Activated naive CD4-positive, alpha-beta T cell (primary cell): ENCODE data around the gene ARHGAP10.
A peak's percentile ranks its signal among the peaks of the same experiment; 100 is the strongest.

ENCODE experiments used
- DNase-seq, 4 experiments: peaks; one replicate each; lab custom pipeline; 2025; lab: John Stamatoyannopoulos, UW

The ARHGAP10 gene

DNA sequence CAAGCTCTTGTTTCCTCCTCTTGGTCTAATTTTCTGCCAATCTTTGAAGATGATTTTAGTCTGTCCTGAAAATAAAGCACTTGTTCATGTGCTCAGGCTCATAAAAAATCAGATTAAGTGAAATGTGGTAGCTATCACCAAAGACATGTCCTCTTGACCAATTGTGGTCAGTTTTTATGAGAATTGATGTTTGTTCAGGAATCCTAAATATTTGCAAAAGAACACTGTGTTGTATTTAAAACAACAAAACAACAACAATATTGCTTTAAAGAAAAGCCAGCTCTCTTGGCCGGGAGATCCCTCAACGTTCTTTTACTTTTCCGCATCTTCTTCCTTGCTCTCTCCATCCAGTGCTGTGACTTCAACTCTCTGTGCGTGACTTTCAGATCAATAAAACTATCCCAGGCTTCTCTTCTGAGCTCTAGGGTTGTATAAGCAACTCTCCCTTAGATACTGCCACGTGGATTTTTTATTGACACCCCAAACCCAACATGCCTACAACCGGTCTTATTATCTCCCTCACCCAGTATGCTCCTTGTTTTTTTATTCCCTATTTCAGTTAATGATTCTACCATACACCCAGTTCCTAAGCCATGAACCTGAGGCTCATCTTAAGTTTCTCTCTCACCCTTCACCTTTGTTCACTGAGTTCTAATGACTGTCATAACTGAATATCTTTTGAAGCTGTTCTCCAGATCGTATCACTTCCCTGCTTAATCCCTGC is 309.9 kb downstream of the ARHGAP10 start:
- no peak for DNase-seq

DNA sequence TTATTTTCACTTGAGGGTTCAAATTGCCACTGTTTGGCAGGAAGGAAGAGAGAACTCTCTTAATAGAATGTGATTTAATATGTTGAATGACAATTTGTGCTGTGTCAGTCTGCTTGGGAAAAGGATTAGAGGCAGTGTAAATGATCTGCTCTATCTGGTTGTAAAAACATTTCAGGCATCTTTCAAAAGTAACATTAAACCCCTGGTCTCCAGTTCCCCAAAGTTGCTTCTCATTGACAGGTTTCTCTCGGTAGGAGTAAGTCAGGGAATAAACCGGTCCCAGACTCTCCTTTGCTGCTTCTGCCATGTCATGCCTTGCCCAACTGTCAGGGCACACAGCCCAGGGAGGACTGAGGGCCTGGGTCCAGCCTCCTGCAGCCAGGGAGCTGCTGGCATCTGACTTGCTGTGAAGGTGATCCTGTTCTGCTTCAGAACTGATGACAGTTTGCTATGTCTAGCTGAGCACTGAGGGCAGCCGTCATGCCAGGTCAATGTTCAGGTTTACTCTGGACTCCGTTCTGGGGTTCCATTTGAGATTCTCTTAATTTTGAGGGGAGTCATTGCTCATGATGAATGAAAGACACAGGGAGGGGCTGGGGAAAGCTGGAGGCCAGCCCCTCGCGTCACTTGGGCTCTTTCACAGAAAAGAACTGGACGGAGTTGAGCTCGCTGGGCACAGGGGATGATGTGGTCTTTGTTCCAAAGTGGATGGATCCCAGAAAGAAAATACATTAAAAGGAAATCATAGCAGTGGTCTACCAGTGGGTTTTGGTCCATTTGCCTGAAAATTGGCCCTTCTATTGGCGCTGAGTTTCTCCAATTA is 312.4 kb downstream of the ARHGAP10 start:
- DNase-seq, result no peak

DNA sequence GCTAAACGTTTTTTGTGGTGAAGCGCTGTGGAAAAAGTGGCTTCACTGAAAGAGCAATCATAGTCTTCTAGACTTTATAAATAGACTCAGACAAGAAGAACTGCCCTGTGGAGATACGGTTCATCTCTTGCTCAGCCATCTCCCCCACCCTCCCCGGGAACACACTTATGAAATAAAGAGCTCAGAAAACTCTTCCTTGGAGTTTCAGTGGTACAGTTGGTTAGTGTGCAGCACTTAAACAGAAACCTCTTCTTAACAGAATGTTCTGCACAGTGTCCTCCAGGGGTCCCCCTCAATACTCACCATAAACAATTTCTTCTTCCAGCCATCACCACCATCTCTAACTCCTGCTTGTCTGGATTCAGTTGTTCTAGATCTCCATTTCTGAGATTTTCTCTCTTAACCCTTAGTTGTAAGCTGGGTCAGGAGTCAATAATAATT is 313.0 kb downstream of the ARHGAP10 start:
- no peak for DNase-seq

DNA sequence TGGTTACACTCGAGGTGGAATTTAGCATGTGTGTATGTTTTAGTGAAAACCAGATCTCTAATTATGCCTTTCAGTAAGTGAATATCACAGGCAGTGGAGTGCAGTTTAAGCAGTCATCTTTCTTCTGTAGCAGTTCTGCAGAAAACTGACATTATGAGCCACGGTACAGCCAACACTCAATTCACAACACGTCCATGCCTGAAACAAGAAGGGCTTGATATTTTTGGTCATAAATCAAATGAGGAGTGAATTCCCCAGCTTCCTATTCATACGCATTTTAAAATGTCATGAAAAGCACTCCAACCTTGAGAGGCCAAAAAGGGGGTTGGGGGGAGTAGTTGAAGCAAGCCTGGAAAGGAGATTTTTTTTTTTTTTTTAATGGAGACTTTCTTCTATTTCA is 316.7 kb downstream of the ARHGAP10 start:
- DNase-seq, result no peak

DNA sequence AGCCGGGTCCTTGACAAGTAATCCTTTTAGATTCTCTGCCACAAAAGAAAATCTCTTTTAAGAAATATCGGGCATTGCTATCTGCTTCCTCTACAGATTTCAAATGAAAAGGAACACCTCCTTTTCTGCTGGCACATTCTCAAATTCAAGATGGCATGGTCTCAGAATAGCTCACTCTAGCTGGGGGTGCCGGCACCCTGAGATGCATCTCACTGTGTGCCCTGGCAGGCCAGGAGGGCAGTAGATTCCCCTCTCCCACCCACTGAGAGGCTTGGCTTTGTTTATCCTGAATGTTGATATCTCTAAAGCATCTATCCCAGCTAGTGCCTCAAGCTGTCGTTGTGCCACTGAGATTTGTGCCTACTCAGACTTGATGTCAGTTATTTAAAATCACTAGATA is 319.5 kb downstream of the ARHGAP10 start:
- no peak for DNase-seq

DNA sequence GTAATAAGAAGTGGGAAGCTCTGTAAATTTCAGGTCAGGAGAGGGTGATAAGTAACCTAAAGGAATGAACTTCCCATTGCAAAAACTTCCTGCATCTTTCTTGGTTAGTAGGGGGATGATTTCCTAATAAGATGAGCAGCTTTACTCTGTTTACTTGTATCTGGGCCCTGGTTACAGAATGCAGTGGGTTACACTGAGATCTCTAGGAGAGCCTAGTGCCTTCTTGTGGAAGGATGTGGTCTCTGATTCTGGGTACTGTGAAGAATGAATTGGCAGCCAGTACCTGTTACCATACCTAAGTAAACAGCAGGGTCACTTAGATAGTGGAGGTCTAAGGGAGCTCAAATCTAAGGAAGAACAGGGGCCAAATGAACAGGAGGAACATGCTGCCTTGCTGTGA is 320.6 kb downstream of the ARHGAP10 start:
- DNase-seq, result no peak

DNA sequence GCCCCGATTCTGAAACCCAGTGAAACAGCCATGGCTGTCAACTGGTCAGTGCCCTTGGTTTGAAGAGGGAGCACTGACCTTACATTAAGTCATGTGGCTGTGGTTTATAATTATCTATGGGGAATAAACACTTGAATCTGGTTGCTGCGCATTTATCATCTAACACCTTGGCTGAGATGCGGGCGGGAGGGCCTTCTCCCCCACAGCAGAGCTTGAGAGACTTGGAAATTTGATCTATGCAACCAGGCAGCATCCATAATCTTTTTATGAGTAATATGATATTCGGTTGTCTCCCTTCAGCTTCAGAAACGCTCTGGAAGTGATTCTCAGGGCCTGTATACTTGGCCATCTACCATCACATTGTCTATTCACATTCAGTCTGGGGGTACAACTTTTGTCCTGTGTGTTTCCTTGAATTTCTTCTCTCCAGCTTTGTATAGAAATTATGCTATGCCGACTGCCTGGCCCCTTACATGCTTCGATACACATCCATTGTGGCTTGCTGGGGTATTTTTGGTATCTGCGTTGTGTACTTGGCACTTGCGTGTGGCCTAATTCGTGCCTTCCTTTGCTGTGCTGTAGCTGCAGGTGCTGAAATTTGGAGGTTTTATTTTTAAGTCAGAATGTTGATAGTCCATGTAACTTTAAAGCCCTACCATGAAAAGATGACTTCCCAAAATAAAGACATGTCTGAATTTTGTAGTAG is 321.6 kb downstream of the ARHGAP10 start:
- DNase-seq, result no peak

DNA sequence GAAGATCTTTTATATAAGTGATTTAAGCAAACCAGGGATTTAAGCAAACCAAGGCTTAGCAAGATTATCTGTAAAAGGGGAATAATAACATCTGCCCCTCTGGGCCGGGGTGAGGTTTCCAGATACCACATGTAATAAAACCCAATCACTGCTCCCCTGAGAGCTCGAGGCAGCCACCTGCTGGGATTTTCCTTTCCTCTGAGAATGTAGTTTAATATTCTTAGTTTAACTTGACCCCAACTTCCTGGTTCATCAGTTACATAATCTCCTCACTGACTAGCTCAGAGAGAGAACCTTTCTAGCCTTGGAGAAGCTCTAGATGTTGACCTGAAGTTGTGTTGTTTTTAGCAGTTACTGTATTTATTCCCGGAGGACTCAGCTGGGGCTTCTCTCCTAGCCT is 322.4 kb downstream of the ARHGAP10 start:
- no peak for DNase-seq

DNA sequence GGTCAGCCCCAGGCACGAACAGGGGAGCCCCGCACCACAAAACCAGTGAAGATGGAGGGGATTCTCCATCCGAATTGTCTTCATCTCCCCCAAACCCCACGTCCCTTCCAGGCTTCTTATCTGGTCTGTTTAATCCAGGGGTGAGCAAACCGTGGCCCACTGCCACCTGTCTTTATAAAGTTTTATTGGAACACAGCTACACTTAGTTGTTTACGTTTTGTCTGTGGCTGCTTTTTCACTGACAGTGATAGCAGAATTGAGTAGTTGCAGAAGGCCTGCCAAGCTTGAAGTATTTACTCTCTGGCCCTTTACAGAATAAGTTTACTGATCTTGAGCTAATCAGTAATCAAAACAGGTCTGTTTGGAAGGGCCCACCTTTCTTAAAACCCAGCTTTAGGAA is 324.0 kb downstream of the ARHGAP10 start:
- DNase-seq, result no peak

DNA sequence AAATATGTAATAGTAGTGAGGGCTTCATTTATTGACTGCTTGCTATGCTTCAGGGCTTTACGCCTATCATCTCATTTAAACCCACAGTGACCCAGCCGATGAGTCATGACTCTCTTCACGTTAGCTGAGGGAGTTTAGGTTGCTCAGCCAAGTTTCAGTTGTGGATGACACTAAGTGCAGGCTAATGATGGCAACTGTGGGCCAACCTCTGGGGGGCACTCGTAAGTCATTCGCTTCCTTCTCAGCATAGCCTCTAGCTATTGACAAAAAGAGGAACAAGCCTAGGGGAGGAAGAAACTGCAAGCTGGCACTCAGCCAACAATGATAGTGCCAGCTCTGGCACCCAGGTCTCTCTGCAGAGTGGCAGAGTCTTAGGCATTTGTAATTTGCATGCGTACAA is 325.0 kb downstream of the ARHGAP10 start:
- no peak for DNase-seq

DNA sequence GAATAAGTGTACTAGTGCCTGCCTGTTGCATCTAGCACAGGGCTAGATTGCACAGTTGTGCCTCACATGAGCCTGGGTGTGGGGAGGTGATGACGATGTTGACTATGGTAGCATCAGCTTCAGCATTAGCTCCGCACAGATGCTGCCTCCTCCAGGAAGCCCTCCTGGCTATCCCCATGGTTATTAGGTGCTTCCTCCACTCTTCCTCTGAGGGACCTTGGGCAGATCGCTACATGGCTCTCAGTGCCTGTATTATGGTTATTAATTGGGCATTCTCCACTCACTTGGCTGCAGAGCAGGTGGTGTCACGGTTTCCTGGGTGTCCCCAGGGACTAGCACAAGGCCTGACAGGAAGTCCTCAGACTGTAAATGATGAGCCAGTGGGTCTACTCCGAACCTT is 325.6 kb downstream of the ARHGAP10 start:
- DNase-seq, result no peak

DNA sequence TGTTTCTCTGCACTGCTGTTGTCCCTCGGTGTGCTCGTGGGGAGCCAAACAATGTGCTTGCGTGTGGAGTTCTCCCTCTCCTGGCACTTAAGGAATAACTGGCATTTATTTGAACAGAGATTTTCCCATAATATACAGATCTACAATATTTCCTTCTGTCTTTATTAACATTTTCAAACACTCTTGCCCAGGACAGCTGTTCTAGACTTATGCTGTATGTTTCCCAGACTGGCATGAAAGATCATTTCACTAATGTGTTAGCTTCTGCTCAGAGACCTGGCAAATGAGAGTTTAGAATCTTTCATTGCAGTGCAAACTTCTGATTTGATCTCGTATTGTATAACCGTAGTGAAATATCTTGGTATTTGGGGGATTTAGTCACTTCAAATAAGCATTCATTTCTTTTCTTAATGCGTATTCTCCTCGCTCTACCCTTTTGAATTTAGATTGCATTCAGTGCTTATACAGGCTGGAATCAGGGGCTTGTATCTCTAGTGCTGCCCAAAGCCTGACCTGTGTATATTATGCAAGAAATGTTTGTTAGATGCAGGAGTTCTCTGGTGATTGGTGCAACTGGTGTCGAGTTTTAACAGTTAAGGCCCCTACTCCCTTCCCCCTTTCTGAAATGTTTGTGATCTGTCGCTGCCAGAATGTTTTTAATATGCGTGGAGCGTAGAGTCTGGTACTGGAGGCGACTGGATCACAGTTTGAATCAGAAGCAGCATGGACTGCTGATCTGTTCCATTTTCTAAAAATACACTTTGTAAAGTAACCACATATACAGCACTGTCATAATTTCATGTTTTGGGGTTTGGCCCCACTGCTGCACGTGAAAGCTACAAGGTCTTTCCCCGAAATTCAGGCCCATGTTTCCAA is 326.3 kb downstream of the ARHGAP10 start:
- no peak for DNase-seq

DNA sequence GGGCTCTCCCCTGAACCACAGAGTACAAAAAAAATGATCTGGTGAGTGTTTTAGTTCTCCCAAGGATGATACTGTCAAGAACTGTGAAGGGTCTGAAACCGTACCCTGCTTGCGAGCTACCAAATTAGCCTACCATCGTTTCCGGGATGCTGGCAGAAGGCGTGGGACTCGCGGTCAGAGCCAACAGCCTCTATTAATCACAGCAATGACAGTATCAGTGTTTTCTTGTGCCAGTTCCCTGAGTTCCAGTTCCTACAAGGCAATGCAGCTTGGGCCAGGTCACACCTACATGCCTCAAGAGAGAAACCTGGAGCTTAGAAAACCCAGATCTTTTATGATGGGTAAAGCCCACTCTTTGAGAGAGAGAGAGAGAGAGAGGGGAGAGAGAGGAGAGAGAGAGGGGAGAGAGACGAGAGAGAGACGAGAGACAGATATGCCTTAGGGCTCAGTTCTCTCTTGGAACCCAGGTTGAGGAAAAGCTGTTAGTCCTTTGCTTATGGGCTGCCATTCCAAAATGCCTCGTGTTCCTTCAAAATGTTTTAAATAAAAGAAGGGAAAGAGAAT is 327.8 kb downstream of the ARHGAP10 start:
- no peak for DNase-seq

DNA sequence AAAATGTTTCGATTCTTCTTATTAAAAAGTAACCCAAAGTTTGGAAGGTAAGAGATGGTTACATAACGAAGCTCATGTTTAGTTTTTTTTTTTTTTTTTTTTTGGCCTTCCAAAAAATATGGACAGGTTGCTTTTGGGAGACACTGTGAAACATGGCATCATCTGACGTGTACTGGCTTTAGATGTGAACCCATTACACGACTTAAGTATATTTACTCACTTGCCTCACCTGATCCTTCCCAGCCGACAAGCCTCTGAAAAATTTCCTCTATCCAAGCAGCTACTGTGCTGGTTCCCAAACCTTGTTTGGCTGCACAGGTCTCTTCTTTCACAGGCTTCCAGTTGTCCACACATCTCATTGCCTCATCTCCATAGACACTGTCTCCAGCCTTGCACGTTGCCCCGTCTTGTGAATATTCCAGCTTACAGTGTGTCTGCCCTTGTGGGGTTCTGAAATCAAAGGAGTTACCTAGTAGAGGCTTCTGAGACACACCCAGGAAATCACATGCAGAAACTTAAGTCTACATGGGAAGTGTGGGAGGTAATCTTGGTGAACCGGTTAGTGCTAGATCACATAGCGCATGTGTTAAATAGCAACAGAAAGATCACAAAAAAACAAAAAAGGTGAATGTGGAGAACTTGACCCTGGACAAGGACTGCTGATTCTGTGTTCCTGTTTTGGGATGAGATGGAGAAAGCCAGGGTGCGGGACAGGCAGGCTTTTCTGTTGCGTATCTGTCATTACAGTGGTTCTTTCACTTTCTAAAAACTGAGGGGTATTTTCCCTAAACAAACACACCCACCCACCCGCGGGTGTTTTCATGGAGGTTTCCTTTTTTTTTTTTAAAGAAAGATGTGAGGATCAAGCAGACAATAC is 328.6 kb downstream of the ARHGAP10 start:
- DNase-seq, result peak in 1 of 4 experiments; percentile 3

DNA sequence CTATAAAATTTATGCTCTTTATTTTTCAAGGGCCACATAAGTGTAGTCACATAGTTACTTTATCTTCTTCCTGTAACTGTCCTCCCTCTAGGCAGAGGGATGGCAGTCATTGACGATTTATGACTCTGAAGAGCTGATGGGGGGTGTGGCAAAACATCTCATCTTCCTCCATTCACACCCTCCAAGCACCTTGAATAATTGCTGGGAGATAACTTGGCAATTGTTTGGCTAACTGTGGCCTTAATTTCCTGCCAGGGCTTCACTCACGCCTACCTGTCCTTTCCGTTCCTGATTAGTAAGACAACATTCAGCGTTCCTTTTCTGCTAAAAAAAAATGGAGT is 329.2 kb downstream of the ARHGAP10 start:
- no peak for DNase-seq

DNA sequence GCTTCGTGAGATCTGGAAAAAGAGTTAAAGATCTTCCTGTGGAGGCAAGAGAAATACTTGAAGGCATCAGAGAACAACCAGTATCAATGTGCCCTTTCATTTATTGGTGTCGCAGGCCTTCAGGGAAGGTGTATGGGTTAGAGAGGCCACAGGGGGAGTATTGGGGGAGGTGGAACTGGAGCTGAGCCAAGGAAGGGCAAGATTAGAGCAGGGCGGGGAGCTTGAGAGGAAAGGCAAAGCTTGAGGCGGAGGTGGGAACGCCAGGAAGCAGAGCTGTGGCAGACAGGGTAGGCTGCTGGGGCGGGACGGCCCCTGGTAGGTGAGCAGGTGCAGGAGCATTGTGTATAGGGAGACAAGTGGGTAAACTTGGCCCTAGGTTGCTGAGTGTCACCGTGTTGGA is 329.9 kb downstream of the ARHGAP10 start:
- DNase-seq, result no peak

DNA sequence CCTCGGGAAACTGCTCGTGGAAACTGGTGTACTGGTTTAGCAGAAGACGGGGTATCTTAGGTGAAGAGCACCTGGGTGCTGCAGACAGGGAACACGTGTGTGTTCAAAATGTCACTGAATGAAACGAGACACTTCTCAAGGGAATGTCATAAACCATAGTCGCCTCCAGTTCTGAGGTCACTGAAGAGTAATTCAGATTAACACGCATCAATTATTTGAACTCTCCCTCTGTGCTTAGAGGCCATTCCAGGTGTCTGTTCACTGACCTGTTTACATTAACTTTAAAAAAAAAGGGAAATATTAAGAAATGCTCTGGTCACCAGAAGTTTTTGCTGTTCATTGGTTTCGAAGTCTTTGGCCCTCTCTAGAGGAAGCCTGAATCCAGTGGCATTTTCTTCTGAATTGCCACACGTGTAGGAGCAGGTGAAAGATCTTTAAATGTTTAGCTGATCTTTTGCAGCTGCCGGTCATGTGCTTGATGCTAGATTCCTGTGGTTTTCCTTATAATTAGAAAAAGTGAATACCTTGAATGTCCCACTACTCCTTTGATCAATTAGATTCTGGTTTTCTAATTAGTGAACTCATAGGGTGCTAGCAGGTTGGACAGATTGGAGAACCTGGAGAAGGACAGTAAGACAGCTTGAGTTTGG is 330.5 kb downstream of the ARHGAP10 start:
- no peak for DNase-seq

DNA sequence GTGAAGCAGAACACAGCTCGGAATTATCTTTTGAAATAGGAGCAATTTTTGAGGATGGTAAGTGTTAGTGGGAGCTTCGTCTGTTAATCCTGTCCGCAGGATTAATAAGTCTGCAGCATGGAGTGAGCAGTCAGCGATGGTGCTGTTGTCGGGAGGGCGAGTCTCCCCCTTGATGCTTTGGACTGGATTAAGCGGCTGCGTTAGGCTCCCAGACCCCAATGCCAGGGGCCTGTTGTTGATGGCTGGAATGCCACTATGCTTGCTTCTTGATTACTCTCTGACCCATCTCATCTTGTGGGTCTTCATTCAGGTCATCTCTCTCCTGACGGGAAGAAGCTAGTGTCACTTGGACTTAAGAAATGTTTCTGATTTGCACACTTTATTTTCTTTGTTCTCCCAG is 332.6 kb downstream of the ARHGAP10 start:
- no peak for DNase-seq

DNA sequence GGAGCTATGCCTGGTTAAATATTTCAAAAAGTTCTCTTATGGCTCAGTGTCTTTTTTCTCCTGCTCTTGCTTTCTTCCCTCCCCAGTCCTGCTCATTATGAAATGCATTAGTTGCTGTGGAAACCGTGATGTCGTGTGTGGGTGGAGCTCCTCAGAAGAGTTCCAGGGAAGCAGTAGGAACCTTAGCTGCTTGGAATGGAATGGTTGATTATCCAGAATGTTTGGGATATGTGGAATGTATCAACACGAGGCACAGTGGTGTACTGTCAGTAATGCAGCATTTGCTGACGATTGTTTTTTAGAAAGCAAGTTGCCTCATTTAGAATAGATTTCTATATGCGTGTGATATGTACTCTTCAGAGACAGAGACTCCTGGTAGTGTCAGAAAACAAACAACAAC is 333.2 kb downstream of the ARHGAP10 start:
- no peak for DNase-seq

DNA sequence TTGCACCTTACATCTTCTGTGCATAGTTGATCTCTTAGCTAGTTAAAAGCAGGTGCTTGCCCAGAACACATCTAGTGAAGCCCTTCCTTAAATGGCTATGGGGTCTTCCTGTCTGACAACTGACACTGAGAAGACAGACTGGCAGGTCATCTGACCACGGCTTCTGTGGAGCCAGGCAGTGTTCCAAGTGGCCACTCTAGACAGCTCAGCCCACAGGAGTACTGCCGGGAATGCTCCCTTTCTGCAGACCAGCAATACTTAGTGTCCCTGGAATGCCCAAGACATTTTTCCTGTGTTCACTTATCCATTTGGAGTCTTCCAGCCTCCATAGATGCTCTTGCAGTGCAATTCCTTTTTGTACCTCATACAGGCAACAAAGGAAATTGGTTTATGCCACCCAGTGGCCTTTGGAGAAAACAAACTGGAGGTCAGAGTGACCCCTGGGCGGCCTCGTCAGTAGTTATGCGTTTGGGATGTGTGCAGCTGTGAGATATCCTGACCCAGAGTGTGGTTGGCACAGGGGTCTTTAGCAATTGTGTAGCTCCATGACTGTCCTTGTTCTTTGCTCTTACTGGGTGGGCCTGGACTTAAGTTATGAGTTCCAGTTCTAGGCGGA is 335.5 kb downstream of the ARHGAP10 start:
- no peak for DNase-seq
